ENCODE data around the gene LCE1D.

LCE1D gene

DNA sequence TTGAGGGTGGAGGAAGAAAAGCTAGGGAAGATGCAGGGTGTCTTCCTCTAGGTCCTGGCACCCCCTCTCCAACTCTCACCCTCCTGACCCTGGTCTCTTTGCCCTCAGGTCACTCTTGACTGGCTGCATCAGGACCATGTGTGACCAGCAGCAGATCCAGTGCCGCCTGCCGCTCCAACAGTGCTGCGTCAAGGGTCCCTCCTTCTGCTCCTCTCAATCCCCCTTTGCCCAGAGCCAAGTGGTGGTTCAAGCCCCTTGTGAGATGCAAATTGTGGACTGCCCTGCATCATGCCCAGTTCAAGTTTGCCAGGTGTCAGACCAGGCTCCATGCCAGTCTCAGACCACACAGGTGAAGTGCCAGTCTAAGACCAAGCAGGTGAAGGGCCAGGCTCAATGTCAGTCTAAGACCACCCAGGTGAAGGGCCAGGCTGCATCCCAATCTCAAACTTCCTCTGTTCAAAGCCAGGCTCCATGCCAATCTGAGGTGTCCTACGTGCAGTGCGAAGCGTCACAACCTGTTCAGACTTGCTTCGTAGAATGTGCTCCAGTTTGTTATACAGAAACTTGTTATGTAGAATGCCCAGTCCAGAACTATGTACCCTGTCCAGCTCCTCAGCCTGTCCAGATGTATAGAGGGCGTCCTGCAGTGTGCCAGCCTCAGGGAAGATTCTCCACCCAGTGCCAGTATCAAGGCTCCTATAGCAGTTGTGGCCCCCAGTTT is 36.9 kb upstream of the LCE1D start:
- TF ChIP-seq ZFX (IDR thresholded peaks at IDR 0.05) (no peak), CTCF (conservative IDR thresholded peaks at IDR 0.05) (no peak)
- no peak overlapping the region for H3K27ac ChIP-seq

DNA sequence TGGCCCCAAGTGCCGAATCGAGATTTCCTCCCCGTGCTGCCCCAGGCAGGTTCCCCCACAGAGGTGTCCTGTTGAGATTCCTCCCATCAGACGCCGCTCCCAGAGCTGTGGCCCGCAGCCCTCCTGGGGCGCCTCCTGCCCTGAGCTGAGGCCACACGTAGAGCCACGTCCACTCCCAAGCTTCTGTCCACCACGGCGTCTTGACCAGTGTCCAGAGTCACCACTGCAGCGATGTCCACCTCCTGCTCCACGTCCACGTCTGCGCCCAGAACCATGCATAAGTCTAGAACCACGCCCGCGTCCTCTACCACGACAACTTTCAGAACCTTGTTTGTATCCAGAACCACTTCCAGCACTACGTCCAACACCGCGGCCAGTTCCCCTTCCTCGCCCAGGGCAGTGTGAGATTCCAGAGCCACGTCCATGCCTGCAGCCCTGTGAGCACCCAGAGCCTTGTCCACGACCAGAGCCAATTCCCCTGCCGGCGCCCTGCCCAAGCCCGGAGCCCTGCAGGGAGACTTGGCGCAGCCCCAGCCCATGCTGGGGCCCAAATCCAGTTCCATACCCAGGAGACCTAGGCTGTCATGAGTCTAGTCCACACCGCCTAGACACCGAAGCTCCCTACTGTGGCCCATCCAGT is 35.9 kb upstream of the LCE1D start:
- TF ChIP-seq ZFX (IDR thresholded peaks at IDR 0.05) (no peak), CTCF (conservative IDR thresholded peaks at IDR 0.05) (no peak)
- no peak overlapping the region for H3K27ac ChIP-seq

GRCh38 chr1:152761609-152762213 is 34.8 kb upstream of the LCE1D start:
- no peak overlapping the region for H3K27ac ChIP-seq

DNA sequence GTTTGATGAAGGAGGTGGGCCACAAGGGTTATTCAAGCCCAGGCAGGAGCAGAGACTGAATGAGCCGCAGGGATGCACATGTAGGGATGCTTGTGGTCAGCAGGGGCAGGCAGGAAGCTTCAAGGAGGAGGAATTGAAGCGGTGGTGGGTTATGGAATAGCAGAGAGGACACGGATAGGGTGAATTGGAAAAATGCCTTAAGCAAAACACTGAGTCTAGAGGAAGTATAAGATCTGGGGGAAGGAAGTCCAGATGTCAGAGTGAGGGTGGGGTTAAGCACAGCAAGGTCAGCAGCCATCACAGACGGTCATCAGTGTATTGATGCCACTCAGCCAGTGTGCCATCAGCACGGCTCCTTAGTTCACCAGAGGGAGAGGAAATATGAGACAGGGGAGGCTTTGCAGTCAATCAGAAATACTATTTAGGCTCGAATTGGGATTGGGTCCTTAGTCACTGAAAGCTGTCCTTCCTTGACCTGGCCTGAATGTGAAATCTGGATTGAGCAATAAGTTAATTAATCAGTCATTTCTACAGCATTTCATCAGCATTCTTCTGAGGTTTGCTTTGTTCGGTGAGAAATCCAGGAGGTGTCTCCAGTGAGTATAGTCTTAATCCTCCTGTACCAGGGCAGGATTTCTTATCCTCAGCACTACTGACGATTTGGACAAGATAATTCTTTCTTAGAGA is 27.5 kb upstream of the LCE1D start:
- no peak overlapping the region for H3K27ac ChIP-seq
- TF ChIP-seq ZFX (IDR thresholded peaks at IDR 0.05): no peak
- no peak for TF ChIP-seq CTCF (conservative IDR thresholded peaks at IDR 0.05)

More at GRCh38 chr1:152761609-152762213, 34.8 kb upstream of the LCE1D start:
- TF ChIP-seq ZFX (IDR thresholded peaks at IDR 0.05): no peak
- no peak for TF ChIP-seq CTCF (conservative IDR thresholded peaks at IDR 0.05)

GRCh38 chr1:152770411-152770810 is 26.1 kb upstream of the LCE1D start:
- no peak overlapping the region for H3K27ac ChIP-seq
- no peak for TF ChIP-seq ZFX (IDR thresholded peaks at IDR 0.05)

DNA sequence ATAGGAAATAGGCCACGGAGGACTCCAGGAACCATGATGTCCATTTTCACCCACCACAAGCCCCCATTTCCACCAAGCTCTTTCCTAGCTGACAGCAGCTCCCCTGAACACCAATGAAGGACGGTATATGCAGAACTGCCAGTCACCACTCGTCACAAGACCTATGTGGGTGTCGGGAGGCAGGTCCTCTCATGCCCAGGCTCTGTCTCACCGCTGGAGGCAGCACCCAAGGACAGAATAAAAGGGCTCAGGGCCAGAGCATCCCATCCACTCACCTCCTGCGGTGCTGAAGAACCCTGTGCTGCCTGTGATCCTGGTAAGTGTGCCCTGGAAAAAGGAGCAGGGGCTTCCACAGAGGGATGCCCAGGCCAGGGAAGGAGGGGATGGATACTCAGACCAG is 21.6 kb upstream of the LCE1D start, which contains the start of gene LCE1F:
LCE1F (plus strand) TSS at position 266 of the 400 bp plus-strand sequence. CDS start 1,232 bp downstream, outside the sequence.
- no peak within 1 kb of the TSS for H3K27ac ChIP-seq
- TF ChIP-seq ZFX (IDR thresholded peaks at IDR 0.05) (no peak), CTCF (conservative IDR thresholded peaks at IDR 0.05) (no peak; the same call in 1 of the 2 replicates)

DNA sequence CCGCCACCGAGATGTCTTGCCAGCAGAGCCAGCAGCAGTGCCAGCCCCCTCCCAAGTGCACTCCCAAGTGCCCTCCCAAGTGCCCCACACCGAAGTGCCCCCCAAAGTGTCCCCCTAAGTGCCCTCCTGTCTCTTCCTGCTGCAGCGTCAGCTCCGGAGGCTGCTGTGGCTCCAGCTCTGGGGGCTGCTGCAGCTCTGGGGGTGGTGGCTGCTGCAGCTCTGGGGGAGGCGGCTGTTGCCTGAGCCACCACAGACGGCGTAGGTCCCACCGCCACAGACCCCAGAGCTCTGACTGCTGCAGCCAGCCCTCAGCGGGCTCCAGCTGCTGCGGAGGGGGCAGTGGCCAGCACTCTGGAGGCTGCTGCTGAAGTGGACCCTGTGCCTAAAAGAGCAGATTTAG is 20.2 kb upstream of the LCE1D start:
- no peak overlapping the region for H3K27ac ChIP-seq
- no peak for TF ChIP-seq CTCF (conservative IDR thresholded peaks at IDR 0.05)
- no peak for TF ChIP-seq ZFX (IDR thresholded peaks at IDR 0.05)

Data from C4-2B (cell line).